Hepatocyte (in vitro differentiated cells): ENCODE measurements around the gene FRS2. TPM values are rescaled to one million over a fixed set of nuclear protein-coding genes. Genes with fewer than 3 reads are reported as not detected.

ENCODE experiments used
- DNase-seq: peaks from one replicate; pipeline ENCODE4 v3.0.0-alpha.2; 2016; ENCODE audit warnings: low spot score
- H2AFZ ChIP-seq: fragments of 200-600 bp; sonication (generic); 2 replicates; pipeline ENCODE4 v1.6.0; 2016; ENCODE audit warnings: antibody characterized with exemption, mild to moderate bottlenecking
- H3K27ac ChIP-seq: fragments of 200-600 bp; sonication (generic); 2 replicates; pipeline ENCODE4 v1.5.1; 2016; ENCODE audit warnings: mild to moderate bottlenecking
- H3K27me3 ChIP-seq: fragments of 200-600 bp; sonication (generic); 2 replicates; pipeline ENCODE4 v1.6.1; 2016
- H3K36me3 ChIP-seq: fragments of 200-600 bp; sonication (generic); replicated peaks from 2 replicates; pipeline ENCODE4 v1.5.1; 2016; ENCODE audit warnings: low read depth; ENCODE audit not compliant: insufficient read depth
- H3K4me1 ChIP-seq: fragments of 200-600 bp; sonication (generic); 2 replicates; pipeline ENCODE4 v1.5.1; 2016; ENCODE audit warnings: mild to moderate bottlenecking, moderate library complexity; ENCODE audit not compliant: insufficient read depth
- H3K4me2 ChIP-seq: fragments of 200-600 bp; sonication (generic); 2 replicates; pipeline ENCODE4 v1.6.0; 2016
- H3K4me3 ChIP-seq: fragments of 200-600 bp; sonication (generic); 2 replicates; pipeline ENCODE4 v1.5.1; 2016; ENCODE audit warnings: mild to moderate bottlenecking
- H3K79me2 ChIP-seq: fragments of 200-600 bp; sonication (generic); 2 replicates; pipeline ENCODE4 v1.6.0; 2017; ENCODE audit warnings: mild to moderate bottlenecking
- H3K9me2 ChIP-seq: fragments of 200-600 bp; sonication (generic); replicated peaks from 2 replicates; pipeline ENCODE4 v1.6.0; 2017; ENCODE audit warnings: mild to moderate bottlenecking; ENCODE audit not compliant: insufficient read depth
- H3K9me3 ChIP-seq: fragments of 200-600 bp; sonication (generic); 2 replicates; pipeline ENCODE4 v1.5.1; 2016; ENCODE audit warnings: low read depth, mild to moderate bottlenecking
- H4K20me1 ChIP-seq: fragments of 200-600 bp; sonication (generic); 2 replicates; pipeline ENCODE4 v1.6.0; 2016; ENCODE audit warnings: mild to moderate bottlenecking; ENCODE audit not compliant: insufficient read depth, poor library complexity, severe bottlenecking
- EZH2 ChIP-seq: fragments of 200-600 bp; sonication (generic); IDR thresholded peaks from 2 replicates; pipeline ENCODE4 v1.6.1; 2016; ENCODE audit warnings: antibody characterized with exemption, mild to moderate bottlenecking, borderline replicate concordance
- EZH2phosphoT487 ChIP-seq: fragments of 200-600 bp; sonication (generic); IDR thresholded peaks from one replicate; pipeline ENCODE4 v1.6.1; 2018; ENCODE audit warnings: antibody characterized with exemption, mild to moderate bottlenecking, low read depth, moderate library complexity; ENCODE audit not compliant: unreplicated experiment, severe bottlenecking
- WGBS: methylation state at CpG from one replicate; pipeline ENCODE4 v1.1.6; 2016; ENCODE audit warnings: low lambda C conversion rate; ENCODE audit errors: missing lambda C conversion rate; 5-methylcytosine and 5-hydroxymethylcytosine counted together
- polyA plus RNA-seq: library from polyadenylated mRNA; unstranded; fragments of >200 nt; fragmentation: Nextera tagmentation; extraction: Ambion mirVana; gene quantifications from 2 replicates; pipeline ENCODE4 v1.2.1, GENCODE V29; 2016
- total RNA-seq: library from RNA; depleted of rRNA; stranded (reverse); fragments of >200 nt; gene quantifications from 2 replicates; pipeline ENCODE4 v1.2.3, GENCODE V29; 2014
- TF ChIP-seq, protein P1 (sequence below): fragments of 200-600 bp; sonication (generic); IDR thresholded peaks from 2 replicates; pipeline ENCODE4 v1.5.1; 2016; ENCODE audit warnings: antibody characterized with exemption, mild to moderate bottlenecking; ENCODE audit not compliant: poor library complexity

The FRS2 gene
- total and polyA plus RNA-seq, 2 experiments from 2014 or later = 14.7 to 76.4 TPM

DNA sequence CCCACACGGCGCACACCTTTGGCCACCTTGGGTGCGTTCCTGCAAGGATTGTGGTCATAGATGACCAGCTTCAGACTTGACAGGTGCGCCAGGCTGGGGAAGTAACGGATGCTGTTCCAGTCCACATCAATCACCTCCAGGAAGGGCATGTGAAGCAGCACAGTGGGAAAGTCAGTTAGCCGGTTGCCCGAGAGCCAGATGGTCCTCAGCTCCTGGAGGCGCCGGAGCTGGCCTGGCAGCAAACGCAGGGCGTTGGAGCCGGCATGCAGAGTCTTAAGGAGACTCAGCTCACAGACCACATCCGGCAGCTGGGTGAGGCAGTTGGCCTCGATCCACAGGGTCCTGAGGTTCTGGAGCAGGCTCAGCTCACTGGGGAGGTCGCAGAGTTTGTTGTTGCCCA lies 139.9 kb downstream of the FRS2 start:
- TF ChIP-seq, protein P1, sequence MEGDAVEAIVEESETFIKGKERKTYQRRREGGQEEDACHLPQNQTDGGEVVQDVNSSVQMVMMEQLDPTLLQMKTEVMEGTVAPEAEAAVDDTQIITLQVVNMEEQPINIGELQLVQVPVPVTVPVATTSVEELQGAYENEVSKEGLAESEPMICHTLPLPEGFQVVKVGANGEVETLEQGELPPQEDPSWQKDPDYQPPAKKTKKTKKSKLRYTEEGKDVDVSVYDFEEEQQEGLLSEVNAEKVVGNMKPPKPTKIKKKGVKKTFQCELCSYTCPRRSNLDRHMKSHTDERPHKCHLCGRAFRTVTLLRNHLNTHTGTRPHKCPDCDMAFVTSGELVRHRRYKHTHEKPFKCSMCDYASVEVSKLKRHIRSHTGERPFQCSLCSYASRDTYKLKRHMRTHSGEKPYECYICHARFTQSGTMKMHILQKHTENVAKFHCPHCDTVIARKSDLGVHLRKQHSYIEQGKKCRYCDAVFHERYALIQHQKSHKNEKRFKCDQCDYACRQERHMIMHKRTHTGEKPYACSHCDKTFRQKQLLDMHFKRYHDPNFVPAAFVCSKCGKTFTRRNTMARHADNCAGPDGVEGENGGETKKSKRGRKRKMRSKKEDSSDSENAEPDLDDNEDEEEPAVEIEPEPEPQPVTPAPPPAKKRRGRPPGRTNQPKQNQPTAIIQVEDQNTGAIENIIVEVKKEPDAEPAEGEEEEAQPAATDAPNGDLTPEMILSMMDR = no peak
- no peak for TF ChIP-seq EZH2phosphoT487
- TF ChIP-seq EZH2 = no peak
- Histone ChIP-seq H3K9me2 (no peaks in the 10 kb centered on the region), H3K36me3 (no peaks in the 10 kb centered on the region), H3K27ac (no peak overlapping the region), H3K27me3 (no peaks in the 10 kb centered on the region), H3K79me2 (no peaks in the 10 kb centered on the region), H4K20me1 (no peaks in the 10 kb centered on the region), H3K4me1 (no peaks in the 10 kb centered on the region), H3K4me2 (no peak overlapping the region), H3K4me3 (no peak overlapping the region), H3K9me3 (no peaks in the 10 kb centered on the region), H2AFZ (no peak overlapping the region)
- no peak for DNase-seq
- WGBS = 96% methylated on average over 15 of the region's 15 CpGs

GRCh38 chr12:69610729-69611128 lies 140.5 kb downstream of the FRS2 start, which contains the start of gene LRRC10:
Gene LRRC10, minus strand, starts transcription at chr12:69610907. Its CDS starts 69 bp downstream, at chr12:69610838.
- H3K4me2 ChIP-seq = no peak within 1 kb of the TSS
- 85% methylated on average over 11 of the region's 11 CpGs for WGBS
- no peaks in the 10 kb centered on the region for H3K9me2 ChIP-seq
- no peak for TF ChIP-seq EZH2
- TF ChIP-seq EZH2phosphoT487 = no peak
- TF ChIP-seq, protein P1 = no peak
- H3K4me3 ChIP-seq = no peak within 1 kb of the TSS
- no peaks in the 10 kb centered on the region for H4K20me1 ChIP-seq
- H3K9me3 ChIP-seq = no peaks in the 10 kb centered on the region
- no peaks in the 10 kb centered on the region for H3K4me1 ChIP-seq
- no peaks in the 10 kb centered on the region for H3K36me3 ChIP-seq
- no peaks in the 10 kb centered on the region for H3K79me2 ChIP-seq
- no peaks in the 10 kb centered on the region for H3K27me3 ChIP-seq
- DNase-seq = no peak
- no peak within 1 kb of the TSS for H2AFZ ChIP-seq
- H3K27ac ChIP-seq = no peak within 1 kb of the TSS

- H3K9me2 ChIP-seq = no peaks in the 10 kb centered on the region
Observed at GRCh38 chr12:69613351-69613750, 143.2 kb downstream of the FRS2 start.

More at GRCh38 chr12:69613351-69613750, 143.2 kb downstream of the FRS2 start:
- no peaks in the 10 kb centered on the region for H4K20me1 ChIP-seq
- no peak for TF ChIP-seq EZH2phosphoT487
- TF ChIP-seq, protein P1 = no peak
- TF ChIP-seq EZH2 = no peak
- H3K4me2 ChIP-seq = no peak overlapping the region
- no peaks in the 10 kb centered on the region for H3K4me1 ChIP-seq
- no peaks in the 10 kb centered on the region for H3K9me3 ChIP-seq
- no peaks in the 10 kb centered on the region for H3K36me3 ChIP-seq
- no peak for DNase-seq
- no peak overlapping the region for H2AFZ ChIP-seq
- H3K27ac ChIP-seq = no peak overlapping the region
- no peaks in the 10 kb centered on the region for H3K27me3 ChIP-seq
- H3K4me3 ChIP-seq = no peak overlapping the region
- no peaks in the 10 kb centered on the region for H3K79me2 ChIP-seq
